Peyer's patch (tissue), 4 donors: ENCODE measurements around the gene FBXL4. TPM values are rescaled to one million over a fixed set of nuclear protein-coding genes. Genes with fewer than 3 reads are reported as not detected.

Experiments used
- DNase-seq, 3 donors: peaks; one replicate each; pipeline ENCODE4 v3.0.0-alpha.2; 2017 to 2019
- H3K27ac ChIP-seq, 4 donors: fragments of 200-600 bp; sonication (generic); one replicate each; pipeline ENCODE4 v1.5.1; 2016 to 2019
- H3K27me3 ChIP-seq, 2 donors: fragments of 200-600 bp; sonication (generic); one replicate each; pipeline ENCODE4 v1.5.1; 2019
- H3K36me3 ChIP-seq, 3 donors: fragments of 200-600 bp; sonication (generic); one replicate each; pipeline ENCODE4 v1.5.1; 2016 to 2019
- H3K4me1 ChIP-seq, 4 donors: fragments of 200-600 bp; sonication (generic); one replicate each; pipeline ENCODE4 v1.5.1; 2016 to 2019
- H3K4me3 ChIP-seq, 4 donors: fragments of 200-600 bp; sonication (generic); 1 replicate in 3 of 4; 2 replicates in 1 of 4; pipeline ENCODE4 v1.5.1; 2016 to 2019; ENCODE audit warnings: mild to moderate bottlenecking in 1 of 4
- H3K9me3 ChIP-seq, 4 donors: fragments of 200-600 bp; sonication (generic); one replicate each; pipeline ENCODE4 v1.5.1; 2016 to 2019; ENCODE audit warnings: mild to moderate bottlenecking in 1 of 4
- CTCF ChIP-seq, 6 experiments: fragments of 450-650 bp in 4 of 6; fragments of 200-600 bp in 2 of 6; sonication (generic) in 1 of 6; IDR thresholded peaks; one replicate each; pipeline ENCODE4 v1.5.1; 2017 to 2019; ENCODE audit warnings: antibody characterized with exemption in 6 of 6, mild to moderate bottlenecking in 3 of 6, moderate library complexity in 1 of 6
- POLR2A ChIP-seq, 2 donors: fragments of 450-650 bp; IDR thresholded peaks; one replicate each; pipeline ENCODE4 v1.5.1; 2017; ENCODE audit warnings: antibody characterized with exemption in 2 of 2, mild to moderate bottlenecking in 2 of 2, moderate library complexity in 2 of 2
- total RNA-seq, 4 donors: library from RNA; depleted of rRNA; stranded (reverse); fragments of >200 nt; gene quantifications; one replicate each; pipeline ENCODE4 v1.1.0, GENCODE V29; 2016

FBXL4 gene
- total RNA-seq, 4 donors from 2014 or later, result 19.1 to 24.8 (median 21.2) TPM

- Histone ChIP-seq H3K27ac (no peak overlapping the region), H3K4me1 (peaks cover 0 to 33% (median 8%) of the 10 kb centered on the region in 4 donors), H3K27me3 (peaks cover 0 to 58% of the 10 kb centered on the region in 2 donors), H3K4me3 (peak overlapping the region in 3 of 4 donors; percentile 24 to 32 (median 32)), H3K36me3 (no peaks in the 10 kb centered on the region), H3K9me3 (no peaks in the 10 kb centered on the region)
- TF ChIP-seq CTCF (IDR thresholded peaks at IDR 0.05), result no peak
- TF ChIP-seq POLR2A (IDR thresholded peaks at IDR 0.05), result no peak
- no peak for DNase-seq
These were observed 103.2 kb downstream of the FBXL4 start for GRCh38 chr6:98844244-98845210.

GRCh38 chr6:98843271-98844243 is 104.2 kb downstream of the FBXL4 start:
- no peak for TF ChIP-seq POLR2A (IDR thresholded peaks at IDR 0.05)
- peaks cover 0 to 33% (median 8%) of the 10 kb centered on the region in 4 donors for H3K4me1 ChIP-seq
- no peak for DNase-seq
- no peaks in the 10 kb centered on the region for H3K36me3 ChIP-seq
- H3K27me3 ChIP-seq, result peaks cover 0 to 58% of the 10 kb centered on the region in 2 donors
- no peaks in the 10 kb centered on the region for H3K9me3 ChIP-seq
- no peak overlapping the region for H3K4me3 ChIP-seq
- H3K27ac ChIP-seq, result no peak overlapping the region

- Histone ChIP-seq H3K36me3 (no peaks in the 10 kb centered on the region), H3K27ac (no peak overlapping the region), H3K4me1 (peaks cover 0 to 23% (median 5%) of the 10 kb centered on the region in 4 donors), H3K27me3 (peaks cover 0 to 56% of the 10 kb centered on the region in 2 donors), H3K4me3 (no peak overlapping the region), H3K9me3 (no peaks in the 10 kb centered on the region)
- TF ChIP-seq CTCF (IDR thresholded peaks at IDR 0.05) (no peak), POLR2A (IDR thresholded peaks at IDR 0.05) (no peak)
- peak in 1 of 3 donors; percentile 48 for DNase-seq
These were observed 105.2 kb downstream of the FBXL4 start for GRCh38 chr6:98842342-98843180.

- H3K9me3 ChIP-seq, result no peaks in the 10 kb centered on the region
- no peak for DNase-seq
- TF ChIP-seq CTCF (IDR thresholded peaks at IDR 0.05), result no peak
- no peak for TF ChIP-seq POLR2A (IDR thresholded peaks at IDR 0.05)
- peaks cover 0 to 21% (median 5%) of the 10 kb centered on the region in 4 donors for H3K4me1 ChIP-seq
- no peaks in the 10 kb centered on the region for H3K36me3 ChIP-seq
- peaks cover 0 to 56% of the 10 kb centered on the region in 2 donors for H3K27me3 ChIP-seq
- no peak overlapping the region for H3K4me3 ChIP-seq
- no peak overlapping the region for H3K27ac ChIP-seq
These were observed 106.0 kb downstream of the FBXL4 start for GRCh38 chr6:98841621-98842341.

GRCh38 chr6:98840996-98841513 is 106.7 kb downstream of the FBXL4 start:
- Histone ChIP-seq H3K9me3 (no peaks in the 10 kb centered on the region), H3K4me1 (peaks cover 0 to 22% (median 5%) of the 10 kb centered on the region in 4 donors), H3K36me3 (no peaks in the 10 kb centered on the region), H3K27ac (no peak overlapping the region), H3K4me3 (no peak overlapping the region), H3K27me3 (peaks cover 0 to 63% of the 10 kb centered on the region in 2 donors)
- no peak for TF ChIP-seq POLR2A (IDR thresholded peaks at IDR 0.05)
- no peak for TF ChIP-seq CTCF (IDR thresholded peaks at IDR 0.05)
- no peak for DNase-seq
